Body of pancreas (tissue), 4 donors: ENCODE results near the gene STXBP3. TPM values are rescaled to one million over a fixed set of nuclear protein-coding genes. Genes with fewer than 3 reads are reported as not detected.

Source experiments
- ATAC-seq: fragments of 150-250 bp; one replicate; pipeline ENCODE4 v1.9.1; 2016
- DNase-seq, 4 donors: peaks; one replicate each; pipeline ENCODE4 v3.0.0-alpha.2; 2019
- H3K27ac ChIP-seq, 4 donors: fragments of 200-600 bp; sonication (generic); 1 replicate in 3 of 4; 2 replicates in 1 of 4; pipeline versions ENCODE4 v1.5.1 to v1.6.1; 2016 to 2019; ENCODE audit warnings: mild to moderate bottlenecking in 1 of 4, mixed read lengths in 1 of 4, moderate library complexity in 1 of 4
- H3K27me3 ChIP-seq, 2 donors: fragments of 200-600 bp; sonication (generic); one replicate each; pipeline ENCODE4 v1.6.0; 2016; ENCODE audit warnings: mild to moderate bottlenecking in 1 of 2
- H3K36me3 ChIP-seq, 2 donors: fragments of 200-600 bp; sonication (generic); replicated peaks in 1 of 2; 2 replicates each; pipeline ENCODE4 v1.5.1; 2016; ENCODE audit warnings: low read depth in 2 of 2; ENCODE audit not compliant: insufficient read depth in 1 of 2
- H3K4me1 ChIP-seq: fragments of 200-600 bp; sonication (generic); one replicate; pipeline ENCODE4 v1.6.0; 2016
- H3K4me3 ChIP-seq, 2 donors: fragments of 200-600 bp; sonication (generic); 1 replicate in 1 of 2; 2 replicates in 1 of 2; pipeline ENCODE4 v1.5.1; 2016 to 2019
- H3K9me3 ChIP-seq, 3 donors: fragments of 200-600 bp; sonication (generic); 1 replicate in 2 of 3; 2 replicates in 1 of 3; pipeline ENCODE4 v1.5.1; 2016
- POLR2A ChIP-seq, 3 donors: fragments of 450-650 bp; IDR thresholded peaks; one replicate each; pipeline ENCODE4 v1.6.1; 2016; ENCODE audit warnings: antibody characterized with exemption in 3 of 3, mild to moderate bottlenecking in 2 of 3
- WGBS, 2 donors: methylation state at CpG; one replicate each; pipeline ENCODE4 v1.1.5; 2017; 5-methylcytosine and 5-hydroxymethylcytosine counted together
- intact Hi-C: fragments of 100-400 bp; cut with DNase I; formaldehyde crosslinking; loops from one replicate; pipeline ENCODE4 v1.15.1; 2023
- total RNA-seq, 2 donors: library from RNA; depleted of rRNA; stranded (reverse); fragments of >200 nt; gene quantifications; one replicate each; pipeline ENCODE4 v1.1.0, GENCODE V29; 2016
- TF ChIP-seq, protein P1 (sequence below), 7 experiments: fragments of 450-650 bp in 4 of 7; fragments of 200-600 bp in 3 of 7; sonication (generic) in 3 of 7; IDR thresholded peaks; one replicate each; pipeline ENCODE4 v1.5.1; 2016 to 2019; ENCODE audit warnings: antibody characterized with exemption in 7 of 7

Gene STXBP3
- total RNA-seq, 2 donors from 2014 or later = 39.6 to 83.0 TPM

DNA sequence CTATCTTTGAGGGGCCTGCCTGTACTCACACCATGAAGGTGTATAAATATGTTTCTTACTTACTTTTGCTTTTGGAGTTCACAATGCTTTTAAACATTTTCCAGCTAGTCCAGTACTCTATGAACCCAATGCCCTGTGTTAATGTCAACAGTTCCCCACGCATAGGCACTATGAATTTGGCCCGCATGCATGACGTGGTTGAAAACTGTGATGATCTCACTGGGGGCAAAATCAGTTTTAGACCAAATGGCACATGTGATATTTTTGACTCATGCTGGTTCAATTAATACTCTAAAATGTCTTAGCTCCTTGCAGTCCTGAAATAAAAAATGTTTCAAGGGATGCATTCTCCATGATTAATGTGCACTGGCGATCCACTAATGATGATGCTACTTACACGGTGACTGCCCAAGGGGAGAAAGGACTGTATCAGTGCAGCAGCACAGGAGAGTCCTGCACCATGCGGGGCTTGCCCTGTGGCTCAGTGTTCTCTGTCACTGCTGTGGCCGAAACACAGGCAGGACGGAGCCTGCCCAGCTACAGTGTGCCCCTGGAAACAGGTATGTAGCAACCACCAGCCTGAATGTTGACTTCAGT lies 18.0 kb upstream of the STXBP3 start:
- H3K4me3 ChIP-seq = no peak overlapping the region
- no peaks in the 10 kb centered on the region for H3K36me3 ChIP-seq
- peaks cover 24% of the 10 kb centered on the region for H3K4me1 ChIP-seq
- intact Hi-C loops = no loop called here
- no peak overlapping the region for H3K27ac ChIP-seq
- WGBS, 2 donors = 80 to 91% methylated on average over 8 of the region's 8 CpGs
- TF ChIP-seq, protein P1, sequence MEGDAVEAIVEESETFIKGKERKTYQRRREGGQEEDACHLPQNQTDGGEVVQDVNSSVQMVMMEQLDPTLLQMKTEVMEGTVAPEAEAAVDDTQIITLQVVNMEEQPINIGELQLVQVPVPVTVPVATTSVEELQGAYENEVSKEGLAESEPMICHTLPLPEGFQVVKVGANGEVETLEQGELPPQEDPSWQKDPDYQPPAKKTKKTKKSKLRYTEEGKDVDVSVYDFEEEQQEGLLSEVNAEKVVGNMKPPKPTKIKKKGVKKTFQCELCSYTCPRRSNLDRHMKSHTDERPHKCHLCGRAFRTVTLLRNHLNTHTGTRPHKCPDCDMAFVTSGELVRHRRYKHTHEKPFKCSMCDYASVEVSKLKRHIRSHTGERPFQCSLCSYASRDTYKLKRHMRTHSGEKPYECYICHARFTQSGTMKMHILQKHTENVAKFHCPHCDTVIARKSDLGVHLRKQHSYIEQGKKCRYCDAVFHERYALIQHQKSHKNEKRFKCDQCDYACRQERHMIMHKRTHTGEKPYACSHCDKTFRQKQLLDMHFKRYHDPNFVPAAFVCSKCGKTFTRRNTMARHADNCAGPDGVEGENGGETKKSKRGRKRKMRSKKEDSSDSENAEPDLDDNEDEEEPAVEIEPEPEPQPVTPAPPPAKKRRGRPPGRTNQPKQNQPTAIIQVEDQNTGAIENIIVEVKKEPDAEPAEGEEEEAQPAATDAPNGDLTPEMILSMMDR (IDR thresholded peaks at IDR 0.05) = no peak
- no peak for TF ChIP-seq POLR2A (IDR thresholded peaks at IDR 0.05)
- H3K27me3 ChIP-seq = no peaks in the 10 kb centered on the region
- no peak for ATAC-seq
- DNase-seq = no peak
- no peaks in the 10 kb centered on the region for H3K9me3 ChIP-seq

DNA sequence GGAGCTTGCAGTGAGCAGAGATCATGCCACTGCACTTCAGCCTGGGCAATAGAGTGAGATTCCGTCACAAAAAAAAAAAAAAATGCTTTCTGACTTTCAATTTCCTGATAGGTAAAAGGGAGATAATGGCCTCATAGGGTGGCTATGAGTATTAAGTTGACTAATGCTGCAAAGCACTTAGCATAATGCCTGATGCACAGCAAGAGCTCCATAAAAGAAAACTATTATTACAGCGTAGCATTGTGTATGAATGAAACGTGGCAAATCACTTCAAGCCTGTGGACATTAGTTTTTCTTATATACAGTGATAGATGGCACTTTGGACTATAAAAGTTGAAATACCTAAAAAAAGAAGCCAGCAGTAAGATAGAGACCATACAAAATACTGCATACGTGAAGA lies 17.0 kb upstream of the STXBP3 start:
- ATAC-seq = no peak
- no peak for TF ChIP-seq POLR2A (IDR thresholded peaks at IDR 0.05)
- TF ChIP-seq, protein P1 (IDR thresholded peaks at IDR 0.05) = no peak
- intact Hi-C loops = no loop called here

DNA sequence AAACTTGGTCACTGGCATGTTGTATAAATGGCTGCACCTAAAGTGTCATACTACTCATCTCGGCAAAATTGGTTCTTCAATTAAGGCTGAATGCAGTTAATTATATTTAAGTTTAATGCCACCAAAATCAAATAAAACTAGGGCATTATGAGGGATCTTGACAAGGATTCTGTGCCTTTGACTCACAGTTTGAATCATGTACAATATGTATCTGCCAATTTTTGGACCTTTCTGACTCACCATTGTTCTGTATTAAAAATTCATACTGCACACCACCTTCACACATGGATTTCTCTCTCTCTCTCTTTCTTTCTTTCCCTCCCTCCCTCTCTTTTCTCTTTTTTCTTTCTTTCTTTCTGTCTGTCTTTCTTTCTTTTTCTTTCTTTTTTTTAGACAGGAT lies 14.1 kb upstream of the STXBP3 start:
- no peak overlapping the region for H3K4me3 ChIP-seq
- no peaks in the 10 kb centered on the region for H3K27me3 ChIP-seq
- H3K27ac ChIP-seq = no peak overlapping the region
- H3K36me3 ChIP-seq = no peaks in the 10 kb centered on the region
- H3K9me3 ChIP-seq = no peaks in the 10 kb centered on the region
- intact Hi-C loops = no loop called here
- H3K4me1 ChIP-seq = peaks cover 6% of the 10 kb centered on the region
- no peak for ATAC-seq
- TF ChIP-seq, protein P1 (IDR thresholded peaks at IDR 0.05) = no peak
- no peak for TF ChIP-seq POLR2A (IDR thresholded peaks at IDR 0.05)
- 94 to 95% methylated on average over 1 of the region's 1 CpG for WGBS, 2 donors
- no peak for DNase-seq

More for the DNA sequence above, 17.0 kb upstream of the STXBP3 start:
- no peaks in the 10 kb centered on the region for H3K36me3 ChIP-seq
- H3K4me1 ChIP-seq = peaks cover 24% of the 10 kb centered on the region
- DNase-seq = no peak
- H3K27me3 ChIP-seq = no peaks in the 10 kb centered on the region
- 84 to 91% methylated on average over 4 of the region's 4 CpGs for WGBS, 2 donors
- H3K27ac ChIP-seq = no peak overlapping the region
- no peak overlapping the region for H3K4me3 ChIP-seq
- H3K9me3 ChIP-seq = no peaks in the 10 kb centered on the region

DNA sequence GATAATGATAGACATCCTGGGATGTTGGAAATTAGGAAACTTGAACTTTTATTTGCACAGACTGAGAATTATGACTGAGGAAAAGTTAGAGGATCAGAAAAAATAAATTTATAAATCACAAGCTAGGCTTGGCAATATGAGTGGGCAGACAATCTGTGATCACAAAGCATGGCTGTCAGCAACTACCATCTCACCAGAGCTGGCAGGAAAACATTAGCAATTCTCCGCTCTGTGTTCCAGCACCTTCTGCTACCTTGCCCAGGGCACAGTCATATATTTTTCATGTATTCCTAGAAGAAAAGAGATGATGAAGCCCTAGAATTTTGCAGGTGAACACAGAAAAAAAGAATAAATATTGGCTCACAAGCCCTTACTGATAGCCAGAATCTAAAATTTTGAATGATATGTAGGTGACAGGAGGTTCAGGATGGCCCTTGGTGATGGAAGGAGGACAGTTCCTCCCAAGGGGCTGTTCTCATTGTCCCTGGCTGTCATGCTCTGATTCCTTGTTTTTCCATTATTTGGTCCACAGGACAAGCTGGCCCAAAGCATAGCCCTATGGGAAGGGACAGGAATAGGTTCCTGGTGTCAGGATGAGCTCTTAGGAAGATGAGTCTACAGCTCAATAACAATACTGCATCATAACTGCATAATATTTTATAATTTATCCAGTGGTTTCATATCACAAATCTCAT lies 12.2 kb upstream of the STXBP3 start:
- ATAC-seq = no peak
- Histone ChIP-seq H3K27me3 (no peaks in the 10 kb centered on the region), H3K4me3 (no peak overlapping the region), H3K9me3 (no peaks in the 10 kb centered on the region), H3K4me1 (no peaks in the 10 kb centered on the region), H3K36me3 (no peaks in the 10 kb centered on the region), H3K27ac (no peak overlapping the region)
- intact Hi-C loops = no loop called here
- no peak for TF ChIP-seq POLR2A (IDR thresholded peaks at IDR 0.05)
- TF ChIP-seq, protein P1 (IDR thresholded peaks at IDR 0.05) = no peak
- no peak for DNase-seq
- WGBS, 2 donors = 95 to 100% methylated on average over 1 of the region's 1 CpG

DNA sequence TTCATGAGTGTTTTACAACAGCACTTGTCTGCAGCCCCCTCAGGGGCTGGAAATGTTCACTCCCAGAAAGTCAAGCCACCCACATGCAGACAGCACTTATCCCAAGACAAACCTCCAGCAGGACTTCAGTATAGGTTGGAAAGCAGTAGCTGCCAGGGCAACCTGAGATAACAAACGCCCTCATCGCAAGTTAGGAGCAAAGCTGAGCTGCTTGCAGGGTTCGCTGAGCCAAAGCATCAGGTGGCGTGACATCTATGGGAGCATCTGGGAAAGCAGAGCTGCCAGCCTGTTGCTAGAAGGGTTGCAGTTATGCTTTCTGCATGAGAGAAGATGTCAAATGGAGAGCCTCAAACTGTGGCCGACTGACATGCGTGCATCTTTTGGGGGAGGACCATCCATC lies 4.2 kb upstream of the STXBP3 start:
- Histone ChIP-seq H3K4me1 (no peaks in the 10 kb centered on the region), H3K4me3 (no peak overlapping the region), H3K36me3 (no peaks in the 10 kb centered on the region), H3K27ac (no peak overlapping the region), H3K9me3 (no peaks in the 10 kb centered on the region), H3K27me3 (no peaks in the 10 kb centered on the region)
- WGBS, 2 donors = 63 to 81% methylated on average over 6 of the region's 6 CpGs
- no peak for TF ChIP-seq POLR2A (IDR thresholded peaks at IDR 0.05)
- no peak for DNase-seq
- no peak for ATAC-seq
- intact Hi-C loops = no loop called here
